ENCODE results near the gene GNB5.

- no peak for TF ChIP-seq CTCF (conservative IDR thresholded peaks at IDR 0.05; ENCODE audit: low read depth, low read length)
- TF ChIP-seq EZH2 (IDR thresholded peaks at IDR 0.05; ENCODE audit: borderline replicate concordance, low read depth, low read length, poor library complexity, severe bottlenecking): no peak
These were observed 78.9 kb downstream of the GNB5 start for GRCh38 chr15:52112203-52112750.

Measured in A673 (cell line).